GM19463 (cell line): Measurements from ENCODE around the gene PRDM10.

ENCODE experiments used
- ATAC-seq: cut with Tn5 transposase; IDR thresholded peaks from one replicate; pipeline ENCODE4 v1.9.1; 2021; ENCODE audit warnings: mild to moderate bottlenecking, moderate library complexity; ENCODE audit not compliant: unreplicated experiment

Gene PRDM10

GRCh38 chr11:129852125-129852740 lies 150.4 kb downstream of the PRDM10 start:
- ATAC-seq: no peak
